Progenitor cell of endocrine pancreas (in vitro differentiated cells): ENCODE data around the gene LDLRAP1. TPM values are rescaled to one million over a fixed set of nuclear protein-coding genes. Genes with fewer than 3 reads are reported as not detected.

Experiments
- DNase-seq: peaks from one replicate; pipeline ENCODE4 v3.0.0; 2021; ENCODE audit warnings: low spot score; ENCODE audit not compliant: unreplicated experiment
- H3K27ac Mint-ChIP-seq: 2 replicates; pipeline ENCODE4 v1.8.0; 2021; ENCODE audit warnings: mild to moderate bottlenecking, moderate library complexity, mixed read lengths
- H3K27me3 Mint-ChIP-seq: 2 replicates; pipeline ENCODE4 v1.8.0; 2021; ENCODE audit warnings: mixed read lengths
- H3K36me3 Mint-ChIP-seq: 2 replicates; pipeline ENCODE4 v1.8.0; 2022; ENCODE audit warnings: mixed read lengths; ENCODE audit not compliant: insufficient read depth
- H3K4me1 Mint-ChIP-seq: 2 replicates; pipeline ENCODE4 v1.8.0; 2021; ENCODE audit warnings: low read depth, mixed read lengths
- H3K4me3 Mint-ChIP-seq: 2 replicates; pipeline ENCODE4 v1.8.0; 2021; ENCODE audit warnings: low read depth, mild to moderate bottlenecking, moderate library complexity, mixed read lengths
- H3K9me3 Mint-ChIP-seq: 2 replicates; pipeline ENCODE4 v1.8.0; 2021; ENCODE audit warnings: low read depth, mixed read lengths
- CTCF ChIP-seq: fragments of 200-600 bp; sonication (generic); IDR thresholded peaks from one replicate; pipeline ENCODE4 v1.5.0; 2021; ENCODE audit warnings: antibody characterized with exemption, mild to moderate bottlenecking; ENCODE audit not compliant: unreplicated experiment
- long read RNA-seq: library from polyadenylated mRNA; unstranded; transcript quantifications from one replicate; pipeline ENCODE4 v2.0.0, GENCODE V29; 2020
- total RNA-seq: library from RNA; stranded (reverse); gene quantifications from 2 replicates; pipeline ENCODE4 v1.2.1, GENCODE V29; 2021

Gene LDLRAP1
- total RNA-seq = 12.7 and 13.3 TPM in 2 replicates
- long read RNA-seq, partial matches to known transcripts = 7 of 7 reads
- long read RNA-seq, other reads (novel, unspliced or antisense) = 0 of 7 reads

- H3K9me3 Mint-ChIP-seq = no peaks in the 10 kb centered on the region
- no peak for TF ChIP-seq CTCF
- no peaks in the 10 kb centered on the region for H3K36me3 Mint-ChIP-seq
- peaks cover 6% of the 10 kb centered on the region for H3K4me1 Mint-ChIP-seq
- DNase-seq = peak; percentile 57
- peaks cover 3% of the 10 kb centered on the region for H3K27me3 Mint-ChIP-seq
- peak within 1 kb of the TSS; percentile 68 for H3K4me3 Mint-ChIP-seq
- H3K27ac Mint-ChIP-seq = no peak within 1 kb of the TSS
Observed at GRCh38 chr1:25543425-25544242, at the start of gene LDLRAP1. Gene LDLRAP1, plus strand, starts transcription at chr1:25543606. Its CDS starts 93 bp downstream, at chr1:25543699.

GRCh38 chr1:25494952-25495351 lies 48.5 kb upstream of the LDLRAP1 start:
- H3K9me3 Mint-ChIP-seq = no peaks in the 10 kb centered on the region
- peaks cover 25% of the 10 kb centered on the region for H3K36me3 Mint-ChIP-seq

GRCh38 chr1:25500694-25501093 lies 42.7 kb upstream of the LDLRAP1 start:
- Mint-ChIP-seq H3K4me1 (no peaks in the 10 kb centered on the region), H3K27ac (no peak overlapping the region), H3K4me3 (no peak overlapping the region), H3K9me3 (no peaks in the 10 kb centered on the region), H3K36me3 (peaks cover 17% of the 10 kb centered on the region), H3K27me3 (no peaks in the 10 kb centered on the region)
- no peak for DNase-seq
- no peak for TF ChIP-seq CTCF

More at GRCh38 chr1:25494952-25495351, 48.5 kb upstream of the LDLRAP1 start:
- peak overlapping the region; percentile 51 for H3K27ac Mint-ChIP-seq
- TF ChIP-seq CTCF = no peak
- H3K27me3 Mint-ChIP-seq = no peaks in the 10 kb centered on the region
- DNase-seq = no peak
- H3K4me1 Mint-ChIP-seq = no peaks in the 10 kb centered on the region
- no peak overlapping the region for H3K4me3 Mint-ChIP-seq

- H3K27me3 Mint-ChIP-seq = no peaks in the 10 kb centered on the region
- TF ChIP-seq CTCF = peak; percentile 27
- no peak overlapping the region for H3K4me3 Mint-ChIP-seq
- H3K9me3 Mint-ChIP-seq = no peaks in the 10 kb centered on the region
- DNase-seq = no peak
- peaks cover 18% of the 10 kb centered on the region for H3K36me3 Mint-ChIP-seq
- H3K27ac Mint-ChIP-seq = no peak overlapping the region
- H3K4me1 Mint-ChIP-seq = peaks cover 3% of the 10 kb centered on the region
Observed at GRCh38 chr1:25501235-25502058, 42.0 kb upstream of the LDLRAP1 start.

- H3K27ac Mint-ChIP-seq = no peak overlapping the region
- peaks cover 13% of the 10 kb centered on the region for H3K36me3 Mint-ChIP-seq
- H3K27me3 Mint-ChIP-seq = no peaks in the 10 kb centered on the region
- H3K4me3 Mint-ChIP-seq = no peak overlapping the region
- no peak for DNase-seq
- peaks cover 4% of the 10 kb centered on the region for H3K4me1 Mint-ChIP-seq
- no peak for TF ChIP-seq CTCF
- H3K9me3 Mint-ChIP-seq = no peaks in the 10 kb centered on the region
Observed at GRCh38 chr1:25502957-25503356, 40.4 kb upstream of the LDLRAP1 start.
